ENCODE data around the gene THAP4. TPM values are rescaled to one million over a fixed set of nuclear protein-coding genes. Genes with fewer than 3 reads are reported as not detected.

THAP4 gene
- total RNA-seq, 1 donor from 2014 or later: 34.4 TPM

DNA sequence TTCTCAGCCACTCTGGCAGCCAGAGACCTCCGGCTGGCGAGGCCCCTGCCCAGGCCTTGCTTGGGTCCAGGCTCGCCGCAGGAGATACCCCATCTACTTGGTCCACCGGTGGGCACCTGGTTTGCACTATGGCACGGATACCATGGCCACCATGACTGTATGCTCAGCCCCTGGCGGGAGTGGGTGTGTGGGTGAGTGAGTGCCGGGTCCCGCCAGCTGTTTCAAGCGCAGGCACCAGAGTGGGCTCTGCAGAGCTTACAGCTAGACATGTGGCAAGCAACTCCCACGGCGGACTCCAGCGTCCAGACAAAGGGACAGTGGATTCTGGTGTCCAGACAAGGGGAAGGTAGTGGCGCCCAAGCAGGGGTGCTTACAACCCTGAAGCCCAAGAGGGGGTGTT is 2.0 kb upstream of the THAP4 start:
- intact Hi-C loops (cut with micrococcal nuclease): loop anchor here (5.0 to 10.0 kb wide), 3 partner anchors 96 to 282 kb away; partner anchors contain the start of genes D2HGDH and FARP2

- intact Hi-C loops (cut with micrococcal nuclease): loop anchor here (1.0 to 10.0 kb wide), 6 partner anchors 48 to 281 kb away; partner anchors contain the start of genes D2HGDH, DTYMK, FARP2 and ING5
Measured at GRCh38 chr2:241637795-241638660, 1.1 kb upstream of the THAP4 start.

DNA sequence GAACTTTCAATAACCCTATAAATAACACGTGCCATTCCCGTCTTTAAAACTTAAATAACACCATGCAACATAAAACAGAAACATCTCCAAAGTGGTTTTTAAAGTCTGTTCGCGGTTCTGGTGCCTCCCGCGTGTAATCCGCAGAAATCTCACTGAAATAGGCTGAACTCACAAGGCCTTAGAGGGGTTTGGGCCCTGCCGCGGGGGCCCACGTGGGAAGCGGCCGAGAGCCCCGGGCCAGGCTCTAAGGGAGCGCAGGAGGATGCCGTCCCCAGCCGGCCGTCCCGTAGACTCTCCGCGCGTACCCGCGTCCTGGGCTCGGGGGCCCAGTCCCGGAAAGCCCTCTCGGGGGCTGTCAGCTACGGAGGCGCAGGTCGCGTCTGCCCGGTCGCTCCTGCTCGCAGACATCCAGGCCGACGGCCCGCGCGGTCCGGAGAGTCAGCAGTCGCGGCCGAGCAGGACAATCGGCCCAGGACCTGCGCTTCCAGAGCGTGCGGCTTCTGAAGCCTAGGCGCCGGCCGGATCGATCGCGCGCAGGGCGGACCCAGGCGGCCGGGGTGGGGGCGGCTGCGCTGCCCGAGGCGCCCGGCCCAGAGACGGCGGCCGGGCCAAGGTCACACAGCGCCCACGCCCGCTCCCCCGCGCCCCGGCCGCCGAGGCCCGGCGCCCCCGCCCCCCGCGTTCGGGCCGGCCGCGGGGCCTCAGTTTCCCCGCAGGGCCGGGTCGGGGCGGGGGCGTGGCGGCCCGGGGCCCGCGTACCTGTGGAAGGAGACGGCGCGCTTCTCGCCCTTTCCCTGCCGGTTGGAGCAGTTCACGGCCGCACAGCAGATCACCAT is 558 bp downstream of the THAP4 start:
- intact Hi-C loops (cut with micrococcal nuclease): loop anchor here (1.0 to 10.0 kb wide), 7 partner anchors 19 to 279 kb away; partner anchors contain the start of genes D2HGDH, DTYMK, FARP2 and ING5

DNA sequence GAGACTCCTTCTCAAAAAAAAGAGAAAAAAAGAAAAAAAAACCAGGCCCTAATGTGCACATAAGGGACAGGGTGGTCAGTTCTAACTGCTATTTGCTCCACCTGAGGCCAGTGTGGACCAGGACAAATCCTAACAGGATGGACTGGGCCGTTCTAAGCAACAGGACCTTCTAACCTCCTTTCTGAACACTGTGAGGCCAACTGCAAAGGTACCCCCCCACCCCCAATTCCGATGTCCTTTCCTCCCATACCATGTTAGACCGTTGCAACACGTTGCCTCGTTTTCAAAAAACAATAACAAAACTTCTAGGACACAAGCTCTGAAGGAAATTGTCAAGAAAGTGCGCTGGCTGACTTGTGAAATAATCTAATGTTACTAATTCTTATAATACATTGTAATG is 1.2 kb downstream of the THAP4 start:
- intact Hi-C loops (cut with micrococcal nuclease): loop anchor here (1.0 to 10.0 kb wide), 5 partner anchors 18 to 278 kb away; partner anchors contain the start of genes D2HGDH, FARP2 and STK25

GRCh38 chr2:241633561-241633960 is 3.4 kb downstream of the THAP4 start:
- intact Hi-C loops (cut with micrococcal nuclease): loop anchor here (10.0 kb wide), 2 partner anchors 101 to 251 kb away; partner anchors contain the start of gene D2HGDH

- intact Hi-C loops (cut with micrococcal nuclease): loop anchor here (10.0 kb wide), 2 partner anchors 102 to 252 kb away; partner anchors contain the start of gene D2HGDH
Measured at GRCh38 chr2:241632478-241633325, 4.3 kb downstream of the THAP4 start.

GRCh38 chr2:241629762-241630435 is 7.1 kb downstream of the THAP4 start:
- intact Hi-C loops (cut with micrococcal nuclease): loop anchor here (10.0 kb wide), 2 partner anchors 105 to 255 kb away; partner anchors contain the start of gene D2HGDH

GRCh38 chr2:241627675-241628074 is 9.3 kb downstream of the THAP4 start:
- intact Hi-C loops (cut with micrococcal nuclease): no loop called here

GRCh38 chr2:241620419-241620769 is 16.6 kb downstream of the THAP4 start:
- intact Hi-C loops (cut with micrococcal nuclease): no loop called here

- intact Hi-C loops (cut with micrococcal nuclease): no loop called here
Measured at GRCh38 chr2:241619597-241620418, 17.1 kb downstream of the THAP4 start.

GRCh38 chr2:241618829-241619228 is 18.1 kb downstream of the THAP4 start:
- intact Hi-C loops (cut with micrococcal nuclease): no loop called here

GRCh38 chr2:241618296-241618805 is 18.6 kb downstream of the THAP4 start:
- intact Hi-C loops (cut with micrococcal nuclease): no loop called here

- intact Hi-C loops (cut with micrococcal nuclease): loop anchor here (1.0 to 2.0 kb wide), 2 partner anchors 19 to 399 kb away; no protein-coding TSS in a partner anchor
Measured at GRCh38 chr2:241617431-241618154, 19.4 kb downstream of the THAP4 start.

DNA sequence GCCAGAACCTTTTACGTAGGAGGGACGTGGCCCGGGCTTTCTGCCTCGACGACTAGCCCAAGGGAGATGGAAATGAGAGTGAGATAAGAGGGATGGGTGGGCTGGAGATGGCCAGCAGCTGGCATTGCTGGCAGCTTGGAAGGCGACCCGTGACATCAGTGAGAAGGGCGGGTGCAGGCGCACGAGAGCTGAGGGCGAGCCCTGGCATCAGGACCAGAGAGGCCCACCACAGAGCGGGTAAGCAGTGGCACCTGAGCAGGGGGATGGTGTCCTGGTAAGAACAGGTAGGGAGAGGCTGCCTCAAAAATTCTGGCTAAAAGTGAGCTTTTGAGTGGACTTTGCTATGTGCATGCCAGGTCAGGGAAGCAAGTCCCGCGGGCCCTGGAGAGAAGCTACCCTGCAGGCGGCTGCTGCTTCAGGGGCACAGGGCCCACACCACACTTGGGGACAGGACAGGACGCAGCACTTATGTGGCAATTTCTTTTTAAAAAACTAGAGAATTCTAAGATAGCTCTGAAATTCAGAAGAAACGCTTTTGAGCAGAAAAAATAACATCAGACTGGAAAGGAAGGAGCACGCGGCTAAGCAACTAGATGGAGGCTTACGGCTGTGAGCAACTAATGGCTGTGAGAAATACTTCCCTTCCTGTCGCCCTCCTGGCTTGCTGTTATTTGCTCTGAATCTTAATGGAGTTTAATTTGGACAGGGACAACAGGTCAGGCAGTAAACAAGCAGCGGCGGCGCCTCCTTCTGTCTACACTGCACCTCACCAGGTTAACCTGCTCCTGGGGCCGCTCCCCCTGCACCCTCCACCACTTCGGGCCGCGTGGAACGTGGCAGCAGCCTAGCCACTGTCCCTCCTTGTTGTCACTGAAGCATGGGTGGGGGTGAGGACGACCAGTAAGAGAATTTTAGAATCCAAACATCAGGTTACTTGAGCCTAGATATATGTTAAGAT is 20.5 kb downstream of the THAP4 start:
- intact Hi-C loops (cut with micrococcal nuclease): loop anchor here (1.0 to 2.0 kb wide), 2 partner anchors 20 to 398 kb away; no protein-coding TSS in a partner anchor

DNA sequence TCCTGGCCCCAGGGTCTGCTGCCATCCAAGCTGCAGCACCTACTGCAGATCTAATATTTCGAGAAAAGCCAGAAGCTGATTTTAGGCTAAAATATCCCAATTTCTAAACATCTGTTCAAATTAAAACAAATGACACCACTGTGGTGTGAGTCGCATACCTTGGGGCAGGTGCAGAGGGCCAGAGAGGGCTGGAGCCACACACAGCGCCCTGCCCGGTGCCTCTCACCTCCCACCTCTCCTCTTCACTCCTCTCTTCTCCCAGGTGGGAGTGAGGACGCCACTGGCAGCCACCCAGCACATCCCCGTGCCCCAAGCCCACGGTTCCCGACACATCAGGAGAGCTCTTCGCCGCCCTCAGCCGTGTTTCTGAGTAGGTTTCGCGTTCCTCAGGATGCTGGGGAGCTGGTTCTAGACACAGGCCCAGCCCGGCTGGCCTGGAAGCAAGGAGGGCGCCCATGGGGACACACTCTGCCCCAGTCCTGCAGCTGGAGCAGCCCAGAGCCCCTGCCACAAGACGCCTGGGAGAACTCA is 21.4 kb downstream of the THAP4 start:
- intact Hi-C loops (cut with micrococcal nuclease): loop anchor here (2.0 kb wide), 1 partner anchor 397 kb away; no protein-coding TSS in a partner anchor

DNA sequence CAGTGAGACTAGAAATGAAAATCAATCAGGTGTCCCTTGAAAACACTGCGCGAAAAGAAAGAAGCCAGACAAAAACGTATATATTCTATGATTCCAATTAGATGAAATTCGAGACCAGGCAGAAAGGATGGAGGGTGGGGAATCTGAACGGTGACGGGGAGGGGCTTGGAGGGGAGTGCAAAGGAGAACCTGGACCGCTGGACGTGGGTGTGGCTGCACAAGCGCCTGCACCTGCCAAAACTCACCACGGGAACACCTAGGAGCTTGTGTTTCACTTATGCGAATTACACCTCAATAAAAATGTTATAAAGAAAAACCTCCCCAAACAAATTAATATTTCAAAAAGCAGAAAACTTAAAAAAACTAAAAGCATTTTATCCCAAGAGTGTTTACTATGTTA is 21.9 kb downstream of the THAP4 start:
- intact Hi-C loops (cut with micrococcal nuclease): no loop called here

Data from T-helper 2 cell treated with Interferon-gamma antibody and Interleukin-4, amounts not matched to agents 100 ng/mL and 5 ng/mL, for 36 hours (primary cell).